Activated CD4-positive, CD25-positive, alpha-beta regulatory T cell treated with anti-CD3 and anti-CD28 coated beads, Interleukin-2, amount 50 U/mL, for 16 hours (primary cell): ENCODE results near the gene SUGCT.
"Not testable (repeated sequence)": the region's sequence is repeated elsewhere in the genome, so short reads cannot be mapped to it uniquely, and the experiment has no call there.

ENCODE experiments used
- DNase-seq: peaks from one replicate; pipeline ENCODE4 v3.0.0-alpha.2; 2020; ENCODE audit warnings: low read depth, low spot score

SUGCT gene

GRCh38 chr7:40611095-40611871 is 476.5 kb downstream of the SUGCT start:
- no peak for DNase-seq

DNA sequence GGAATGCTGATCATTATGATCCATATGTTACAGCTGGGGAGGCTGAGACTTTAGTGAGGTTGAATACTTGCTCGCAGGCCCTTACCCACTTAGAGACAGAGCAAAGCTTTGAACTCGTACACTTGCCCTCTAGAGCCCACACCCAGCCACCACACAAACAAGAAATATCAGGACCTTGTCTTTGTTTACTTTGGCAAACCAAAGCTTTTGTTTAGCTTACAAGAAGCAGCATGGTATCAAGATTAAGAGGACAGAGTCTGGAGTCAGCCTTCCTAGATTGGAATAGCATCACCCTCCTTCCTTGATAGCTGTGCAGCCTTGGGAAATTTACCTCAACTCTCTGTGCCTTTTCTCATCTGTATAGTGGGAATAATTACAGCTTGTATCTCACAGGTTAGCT is 477.5 kb downstream of the SUGCT start:
- DNase-seq: no peak

GRCh38 chr7:40619647-40620046 is 484.8 kb downstream of the SUGCT start:
- DNase-seq: no peak

DNA sequence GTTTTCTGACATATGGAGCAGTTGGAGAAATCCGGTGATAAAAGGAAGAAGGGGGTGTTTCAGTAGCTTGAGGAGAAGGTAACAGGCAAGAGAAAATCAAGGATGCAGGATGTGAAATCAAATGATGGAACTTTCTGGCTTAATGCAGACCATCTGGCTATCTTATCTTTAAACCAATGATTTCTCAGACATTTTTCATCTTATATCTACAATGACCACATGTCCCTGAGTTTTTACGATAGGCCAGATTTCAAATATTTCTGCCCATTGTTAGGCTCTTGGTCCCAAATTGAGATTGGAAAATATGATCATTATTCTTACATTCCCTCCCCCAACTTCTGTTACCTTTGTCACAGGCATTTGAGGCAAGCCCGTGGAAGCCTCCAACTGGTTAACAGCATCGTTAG is 486.8 kb downstream of the SUGCT start:
- no peak for DNase-seq

DNA sequence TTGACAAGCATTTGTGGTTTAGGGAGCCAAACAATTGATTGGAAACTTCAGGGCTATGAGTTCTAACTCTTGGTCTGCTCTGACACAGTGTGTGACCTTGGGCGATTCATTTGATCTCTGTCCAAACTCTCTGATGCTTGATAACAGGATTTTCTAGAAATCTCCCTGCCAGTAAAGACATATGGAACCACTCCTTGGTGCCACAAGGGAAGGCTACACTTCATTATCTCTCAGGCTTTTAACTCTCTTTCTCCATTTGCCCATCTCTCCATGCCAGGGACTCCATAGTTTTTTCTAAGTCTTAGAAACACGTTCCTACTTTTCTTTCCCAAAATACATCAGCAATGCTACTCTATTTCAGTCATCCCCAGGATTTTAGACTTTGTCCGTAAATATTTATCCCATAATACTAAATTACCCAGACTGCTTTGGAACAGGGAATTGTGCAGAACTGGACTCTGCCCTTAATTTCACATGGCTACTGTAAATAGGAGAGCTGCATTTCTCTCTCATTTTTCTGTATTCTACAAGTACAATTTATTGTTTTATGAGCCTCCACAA is 488.2 kb downstream of the SUGCT start:
- DNase-seq: no peak

DNA sequence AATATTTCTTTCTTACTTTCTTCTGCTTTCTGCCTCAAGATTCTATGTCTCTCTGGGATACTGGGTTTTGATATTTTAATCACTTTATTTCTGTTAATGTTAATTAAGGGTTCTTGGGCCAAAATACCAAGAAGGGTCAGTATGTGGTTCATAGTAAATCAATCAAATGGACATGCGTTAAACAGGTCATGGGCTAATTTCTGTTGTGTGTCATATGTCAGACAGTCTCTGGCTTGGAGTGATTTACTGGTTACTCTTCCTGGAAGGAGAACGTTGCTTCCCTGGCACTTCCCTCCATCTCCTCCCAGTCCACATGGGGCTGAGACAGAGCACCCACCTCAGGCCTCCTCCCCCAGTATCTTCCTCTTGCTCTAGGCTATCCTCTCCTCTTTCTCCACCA is 489.1 kb downstream of the SUGCT start:
- no peak for DNase-seq

- DNase-seq: not testable (repeated sequence)
Observed at GRCh38 chr7:40627361-40627760, 492.6 kb downstream of the SUGCT start.

DNA sequence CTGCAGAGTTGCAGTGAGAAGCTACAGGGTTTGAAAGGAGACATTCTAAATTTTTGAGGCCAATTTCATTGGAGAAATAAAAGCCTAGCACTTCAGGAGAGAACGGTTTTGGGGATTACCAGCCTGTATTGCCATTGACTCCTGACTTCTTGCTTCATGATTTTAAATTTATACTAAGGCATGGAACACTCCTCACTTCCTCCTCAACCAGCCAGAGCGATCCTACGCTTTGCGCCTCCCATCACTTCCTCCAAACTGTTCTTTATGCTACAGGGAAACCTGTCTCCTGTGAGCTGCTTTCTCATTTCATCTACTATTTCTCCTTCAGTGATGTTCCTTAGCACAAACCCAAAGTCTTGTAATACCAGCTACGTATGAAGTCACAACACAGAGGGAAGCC is 495.1 kb downstream of the SUGCT start:
- no peak for DNase-seq

DNA sequence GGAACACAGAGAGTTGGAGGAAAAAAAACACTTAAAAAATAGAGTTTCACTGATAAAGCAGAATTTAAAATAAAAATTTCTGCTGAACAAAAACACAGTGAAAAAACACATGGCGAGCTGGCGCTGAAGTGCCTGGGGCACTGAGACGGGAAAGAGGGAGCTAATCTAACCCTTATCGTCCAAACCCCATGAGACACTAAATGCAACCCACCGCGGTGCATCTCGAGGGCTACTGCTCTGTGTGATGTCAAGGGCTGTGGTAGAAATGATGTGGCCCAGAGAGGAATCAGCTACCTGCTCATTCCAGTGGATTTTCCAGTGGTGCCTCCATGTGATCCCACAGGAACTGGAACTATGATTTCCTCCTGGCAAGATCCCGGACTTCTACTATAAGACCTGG is 499.3 kb downstream of the SUGCT start:
- no peak for DNase-seq

DNA sequence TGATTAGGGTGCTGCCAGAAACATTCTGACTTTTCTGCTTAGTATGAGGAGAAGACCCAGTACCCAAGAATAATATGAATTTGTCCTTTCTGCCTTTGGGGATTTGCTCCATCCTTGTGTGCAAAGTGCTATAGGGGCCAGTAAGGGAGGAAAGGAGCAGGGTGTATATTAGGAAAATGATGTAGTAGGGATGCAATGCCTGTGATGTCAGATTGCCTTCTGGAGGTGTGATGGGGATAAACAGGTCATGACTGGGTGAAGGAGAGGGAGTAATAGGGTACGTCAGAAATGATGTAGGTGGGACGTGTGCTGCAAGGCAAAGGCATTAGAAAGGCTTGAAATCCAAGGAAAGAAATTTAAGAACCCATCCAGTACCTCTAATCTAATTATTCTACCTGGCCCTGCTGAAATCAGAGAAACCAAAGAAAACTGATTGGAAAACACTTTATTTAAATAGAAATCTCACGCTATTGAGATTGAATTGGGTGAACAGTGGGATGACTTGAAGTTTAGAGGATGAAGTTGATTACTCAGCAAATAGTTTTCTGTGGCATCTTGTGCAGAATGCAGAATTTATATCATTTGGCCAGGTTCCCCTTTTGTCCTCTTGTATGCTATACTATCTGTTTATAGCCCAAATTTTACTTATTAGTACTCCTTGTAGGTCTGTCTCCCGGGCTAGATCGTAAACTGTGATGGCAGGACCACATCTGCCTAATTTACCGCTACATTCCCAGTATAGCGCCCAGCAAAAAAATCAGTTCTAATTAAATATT is 503.9 kb downstream of the SUGCT start:
- no peak for DNase-seq

- DNase-seq: no peak
Observed at GRCh38 chr7:40640566-40640965, 505.8 kb downstream of the SUGCT start.

GRCh38 chr7:40641701-40642100 is 506.9 kb downstream of the SUGCT start:
- DNase-seq: no peak

DNA sequence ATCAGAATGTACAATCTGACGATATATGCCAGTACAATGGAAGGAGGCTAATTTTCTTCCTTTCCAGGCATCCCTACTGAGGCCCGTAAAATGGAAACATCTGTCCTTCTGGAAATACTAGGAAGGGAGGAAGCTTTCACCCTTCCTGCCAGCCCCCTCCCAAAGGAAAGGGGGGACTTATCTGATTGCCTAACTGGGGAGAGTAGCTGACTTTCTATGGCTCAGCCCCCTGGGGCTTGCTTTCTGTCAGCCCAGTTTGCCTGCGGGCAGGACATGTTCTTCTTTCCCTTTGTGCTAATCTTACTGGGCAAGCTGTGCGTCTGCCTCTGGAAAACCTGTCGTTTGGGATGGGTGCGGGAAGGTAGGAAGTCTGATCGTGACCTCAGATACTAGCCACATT is 508.9 kb downstream of the SUGCT start:
- DNase-seq: no peak

DNA sequence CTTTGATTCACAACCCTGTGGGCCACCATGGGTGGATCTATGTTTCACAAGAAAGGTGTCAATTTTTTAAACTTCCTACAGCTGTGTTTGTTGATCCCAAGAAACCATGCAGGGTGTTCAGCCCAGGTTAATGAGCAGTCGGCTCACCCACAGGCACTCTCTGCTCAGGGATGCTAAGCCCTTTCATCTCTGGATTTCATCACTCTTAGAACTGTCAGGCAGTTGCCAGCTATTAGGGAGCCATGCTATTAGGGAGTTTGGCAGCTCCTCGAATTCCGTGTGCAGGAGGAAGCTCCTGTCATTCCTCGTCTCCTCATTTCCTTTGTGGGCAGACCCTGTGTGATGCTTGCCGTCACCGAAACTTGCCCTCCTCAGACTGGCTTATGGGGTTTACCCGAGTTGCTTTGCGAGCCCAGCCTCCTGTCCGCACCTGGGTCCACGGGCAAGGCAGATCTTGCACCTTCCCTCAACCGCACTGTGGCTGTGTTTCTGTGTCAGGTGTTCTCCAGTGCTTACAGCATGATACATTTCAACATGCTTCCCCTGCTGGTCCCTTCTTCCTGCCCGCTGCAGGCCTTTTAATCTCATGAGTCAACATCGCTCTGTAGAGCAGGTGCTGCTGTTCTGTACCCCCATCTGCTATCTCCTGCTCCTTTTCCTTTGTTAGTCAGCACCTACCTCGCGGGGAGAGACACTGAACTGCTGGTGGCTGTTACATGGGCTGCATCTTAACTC is 509.8 kb downstream of the SUGCT start:
- DNase-seq: no peak

DNA sequence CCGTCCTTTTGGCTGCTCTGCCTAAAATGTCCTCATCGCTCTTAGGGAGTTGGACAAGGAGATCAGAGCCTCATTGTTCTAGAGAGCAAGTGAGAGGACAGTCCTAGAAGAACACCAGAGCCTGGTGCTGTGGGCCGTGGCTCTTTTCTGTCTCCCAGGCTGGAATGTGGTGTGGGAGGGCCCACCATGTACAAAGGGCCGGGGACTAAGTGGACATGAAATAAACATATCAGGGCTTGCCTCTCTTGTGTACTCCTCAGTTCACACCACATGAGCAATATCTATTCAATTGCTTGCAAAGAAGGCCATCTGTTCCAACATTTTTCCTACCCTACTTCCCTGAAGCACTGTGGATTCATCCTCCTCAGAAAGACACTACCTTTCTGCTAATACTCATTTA is 510.4 kb downstream of the SUGCT start:
- no peak for DNase-seq

GRCh38 chr7:40646717-40647116 is 511.9 kb downstream of the SUGCT start:
- no peak for DNase-seq

DNA sequence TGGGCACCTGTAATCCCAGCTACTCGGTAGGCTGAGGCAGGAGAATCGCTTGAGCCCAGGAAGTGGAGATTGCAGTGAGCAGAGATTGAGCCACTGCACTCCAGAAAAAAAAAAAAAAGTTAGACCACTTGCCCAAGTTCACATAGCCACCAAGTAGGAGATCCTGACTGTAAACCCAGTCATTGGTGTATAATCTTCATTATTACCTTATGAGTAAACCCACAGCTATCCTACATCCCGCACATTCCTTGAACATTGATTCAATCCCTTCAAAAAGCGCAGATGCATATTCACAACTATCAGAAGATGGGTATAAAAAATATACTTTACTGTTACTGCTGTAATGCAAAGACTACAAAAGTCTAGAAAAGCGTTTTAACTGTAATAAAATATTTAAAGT is 512.9 kb downstream of the SUGCT start:
- no peak for DNase-seq

DNA sequence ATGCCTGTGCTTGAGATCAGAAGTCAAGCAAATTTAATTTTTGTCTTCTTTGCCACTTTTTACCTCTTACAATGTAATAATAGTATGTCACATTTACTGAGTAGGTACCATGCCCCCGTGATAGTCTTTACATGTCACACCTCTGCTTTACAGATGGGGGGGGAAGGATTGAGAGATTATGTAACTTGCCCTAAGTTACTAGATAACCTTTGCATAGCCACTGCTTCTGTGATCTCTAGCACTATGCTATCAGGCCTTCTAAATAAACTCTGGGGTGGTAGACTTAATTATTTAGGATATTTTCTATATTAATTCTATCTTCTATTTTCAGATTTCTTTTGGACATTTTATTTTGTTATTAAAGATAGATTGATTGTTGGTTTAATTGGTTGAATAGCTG is 514.4 kb downstream of the SUGCT start:
- no peak for DNase-seq

DNA sequence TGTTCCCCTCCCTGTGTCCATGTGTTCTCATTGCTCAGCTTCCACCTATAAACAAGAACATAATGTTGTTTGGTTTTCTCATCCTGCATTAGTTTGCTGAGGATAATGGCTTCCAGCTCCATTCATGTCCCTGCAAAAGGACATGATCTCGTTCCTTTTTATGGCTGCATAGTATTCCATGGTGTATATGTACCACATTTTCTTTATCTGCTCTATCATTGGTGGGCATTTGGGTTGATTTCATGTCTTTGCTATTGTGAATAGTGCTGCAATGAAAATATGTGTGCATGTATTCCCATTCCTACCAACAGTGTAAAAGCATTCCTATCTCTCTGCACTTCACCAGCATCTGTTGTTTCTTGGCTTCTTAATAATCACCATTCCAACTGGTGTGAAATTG is 516.1 kb downstream of the SUGCT start:
- not testable (repeated sequence) for DNase-seq

DNA sequence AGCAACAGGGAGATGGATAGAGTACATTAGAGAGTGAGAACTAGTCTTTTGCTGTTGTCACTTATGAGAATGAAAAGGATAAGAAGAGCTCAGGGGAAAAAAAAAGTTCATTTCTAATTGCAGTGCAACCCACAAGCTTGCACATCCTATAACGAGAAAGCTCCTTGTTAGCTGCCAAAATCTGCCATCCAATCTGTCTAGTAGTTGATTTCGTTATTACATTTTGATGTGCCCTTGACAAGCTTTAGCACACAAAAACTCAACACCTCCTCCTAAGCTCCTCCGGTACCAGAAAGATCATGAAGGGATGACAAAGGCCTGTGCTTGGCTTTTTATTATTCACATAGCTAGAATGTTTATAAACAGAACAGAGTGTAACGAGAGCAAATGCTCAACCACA is 519.4 kb downstream of the SUGCT start:
- no peak for DNase-seq

GRCh38 chr7:40655426-40655825 is 520.6 kb downstream of the SUGCT start:
- no peak for DNase-seq

GRCh38 chr7:40656349-40656748 is 521.5 kb downstream of the SUGCT start:
- DNase-seq: no peak
